Measurements from ENCODE around the gene NCLN. TPM values are rescaled to one million over a fixed set of nuclear protein-coding genes. Genes with fewer than 3 reads are reported as not detected.

NCLN gene
- total RNA-seq, 4 donors from 2014 or later, result 18.2 to 54.4 (median 43.1) TPM

- no peaks in the 10 kb centered on the region for H3K27me3 ChIP-seq
- intact Hi-C loops (cut with DNase I; ENCODE audit: low total_unique reads), result no loop called here
- H3K36me3 ChIP-seq, result no peaks in the 10 kb centered on the region
- H3K4me1 ChIP-seq, result no peaks in the 10 kb centered on the region
- no peaks in the 10 kb centered on the region for H3K9me3 ChIP-seq
- H3K4me3 ChIP-seq, result no peak overlapping the region
- DNase-seq (no peak), ATAC-seq (no peak)
- in situ Hi-C loops (cut with MboI; ENCODE audit: low sequenced_read_pairs in 4 of 4), result no loop called here
- H3K27ac ChIP-seq, result no peak overlapping the region
- no peak for TF ChIP-seq CTCF (IDR thresholded peaks at IDR 0.05 in 4 of 5, conservative IDR thresholded peaks at IDR 0.05 in 1 of 5)
- TF ChIP-seq POLR2A (IDR thresholded peaks at IDR 0.05), result no peak
Observed at GRCh38 chr19:3138268-3138667, 47.5 kb upstream of the NCLN start.

GRCh38 chr19:3140667-3141038 lies 45.1 kb upstream of the NCLN start:
- Histone ChIP-seq H3K4me1 (no peaks in the 10 kb centered on the region), H3K27me3 (no peaks in the 10 kb centered on the region), H3K27ac (no peak overlapping the region), H3K9me3 (no peaks in the 10 kb centered on the region), H3K4me3 (no peak overlapping the region), H3K36me3 (no peaks in the 10 kb centered on the region)
- no peak for DNase-seq
- ATAC-seq, result no peak
- TF ChIP-seq POLR2A (IDR thresholded peaks at IDR 0.05) (no peak), CTCF (IDR thresholded peaks at IDR 0.05 in 4 of 5, conservative IDR thresholded peaks at IDR 0.05 in 1 of 5) (no peak)
- intact Hi-C loops (cut with DNase I; ENCODE audit: low total_unique reads), result no loop called here
- in situ Hi-C loops (cut with MboI; ENCODE audit: low sequenced_read_pairs in 4 of 4), result no loop called here

GRCh38 chr19:3142292-3142670 lies 43.4 kb upstream of the NCLN start:
- peaks cover 0 to 6% (median 0%) of the 10 kb centered on the region in 3 donors for H3K27me3 ChIP-seq
- DNase-seq, result no peak
- in situ Hi-C loops (cut with MboI; ENCODE audit: low sequenced_read_pairs in 4 of 4), result no loop called here
- intact Hi-C loops (cut with DNase I; ENCODE audit: low total_unique reads), result no loop called here
- H3K4me1 ChIP-seq, result no peaks in the 10 kb centered on the region
- peak overlapping the region in 3 of 4 donors; percentile 46 to 60 (median 54) for H3K27ac ChIP-seq
- H3K36me3 ChIP-seq, result no peaks in the 10 kb centered on the region
- H3K9me3 ChIP-seq, result no peaks in the 10 kb centered on the region
- peak in 1 of 2 donors; percentile 33 for ATAC-seq
- no peak for TF ChIP-seq CTCF (IDR thresholded peaks at IDR 0.05 in 4 of 5, conservative IDR thresholded peaks at IDR 0.05 in 1 of 5)
- no peak for TF ChIP-seq POLR2A (IDR thresholded peaks at IDR 0.05)
- H3K4me3 ChIP-seq, result no peak overlapping the region

GRCh38 chr19:3142781-3143337 lies 42.9 kb upstream of the NCLN start:
- Histone ChIP-seq H3K4me3 (no peak overlapping the region), H3K9me3 (no peaks in the 10 kb centered on the region), H3K27ac (peak overlapping the region in 2 of 4 donors; percentile 46 to 60), H3K27me3 (peaks cover 0 to 6% (median 0%) of the 10 kb centered on the region in 3 donors), H3K4me1 (no peaks in the 10 kb centered on the region), H3K36me3 (no peaks in the 10 kb centered on the region)
- TF ChIP-seq CTCF (IDR thresholded peaks at IDR 0.05 in 4 of 5, conservative IDR thresholded peaks at IDR 0.05 in 1 of 5), result no peak
- no peak for ATAC-seq
- DNase-seq, result no peak
- intact Hi-C loops (cut with DNase I; ENCODE audit: low total_unique reads) (no loop called here), in situ Hi-C loops (cut with MboI; ENCODE audit: low sequenced_read_pairs in 4 of 4) (no loop called here)
